ENCODE data around the gene FERMT3.

GRCh38 chr11:64157631-64158394 is 48.7 kb upstream of the FERMT3 start:
- TF ChIP-seq, protein P1, sequence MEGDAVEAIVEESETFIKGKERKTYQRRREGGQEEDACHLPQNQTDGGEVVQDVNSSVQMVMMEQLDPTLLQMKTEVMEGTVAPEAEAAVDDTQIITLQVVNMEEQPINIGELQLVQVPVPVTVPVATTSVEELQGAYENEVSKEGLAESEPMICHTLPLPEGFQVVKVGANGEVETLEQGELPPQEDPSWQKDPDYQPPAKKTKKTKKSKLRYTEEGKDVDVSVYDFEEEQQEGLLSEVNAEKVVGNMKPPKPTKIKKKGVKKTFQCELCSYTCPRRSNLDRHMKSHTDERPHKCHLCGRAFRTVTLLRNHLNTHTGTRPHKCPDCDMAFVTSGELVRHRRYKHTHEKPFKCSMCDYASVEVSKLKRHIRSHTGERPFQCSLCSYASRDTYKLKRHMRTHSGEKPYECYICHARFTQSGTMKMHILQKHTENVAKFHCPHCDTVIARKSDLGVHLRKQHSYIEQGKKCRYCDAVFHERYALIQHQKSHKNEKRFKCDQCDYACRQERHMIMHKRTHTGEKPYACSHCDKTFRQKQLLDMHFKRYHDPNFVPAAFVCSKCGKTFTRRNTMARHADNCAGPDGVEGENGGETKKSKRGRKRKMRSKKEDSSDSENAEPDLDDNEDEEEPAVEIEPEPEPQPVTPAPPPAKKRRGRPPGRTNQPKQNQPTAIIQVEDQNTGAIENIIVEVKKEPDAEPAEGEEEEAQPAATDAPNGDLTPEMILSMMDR (IDR thresholded peaks at IDR 0.05), result no peak
- TF ChIP-seq EP300 (IDR thresholded peaks at IDR 0.05), result no peak
- TF ChIP-seq POLR2A (IDR thresholded peaks at IDR 0.05), result no peak
